Measurements from ENCODE around the gene PRDM16. TPM values are rescaled to one million over a fixed set of nuclear protein-coding genes. Genes with fewer than 3 reads are reported as not detected.

Gene PRDM16
- total RNA-seq, 2 experiments from 2014 or later = 0.18 to 0.21 TPM

DNA sequence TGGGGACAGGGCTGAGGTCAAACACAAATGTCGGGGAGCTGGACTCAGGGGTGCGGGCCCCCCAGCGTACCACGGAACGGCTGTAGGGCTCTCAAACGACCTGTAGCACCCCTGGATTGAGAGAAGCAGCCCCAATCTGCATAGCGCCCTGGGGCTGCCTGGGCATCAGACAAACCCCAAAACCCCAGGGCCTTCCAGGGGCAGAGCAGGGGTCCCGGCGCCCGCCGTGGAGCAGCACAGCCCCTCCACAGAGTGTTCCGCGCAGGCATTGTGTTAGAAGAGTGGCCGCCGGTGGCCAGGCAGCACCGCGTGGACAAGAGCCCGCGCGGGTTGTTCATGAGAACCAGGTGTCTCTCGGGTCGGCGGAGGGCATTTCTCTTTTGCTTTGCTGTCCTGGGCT lies 321.3 kb downstream of the PRDM16 start:
- ChIA-PET CTCF (no interaction called here), POLR2A (no interaction called here)
- Mint-ChIP-seq H3K4me1 (ENCODE audit: low read depth) (no peaks in the 10 kb centered on the region), H3K4me3 (no peak overlapping the region), H3K27ac (no peak overlapping the region), H3K9me3 (ENCODE audit: insufficient read depth) (no peaks in the 10 kb centered on the region), H3K27me3 (ENCODE audit: low read depth) (peaks cover 17% of the 10 kb centered on the region), H3K36me3 (ENCODE audit: low read depth) (no peaks in the 10 kb centered on the region)
- no peak for DNase-seq
- no peak for ATAC-seq

GRCh38 chr1:3391711-3392110 lies 322.7 kb downstream of the PRDM16 start:
- ChIA-PET CTCF (no interaction called here), POLR2A (no interaction called here)
- Mint-ChIP-seq H3K27me3 (ENCODE audit: low read depth) (peaks cover 17% of the 10 kb centered on the region), H3K4me3 (no peak overlapping the region), H3K27ac (no peak overlapping the region), H3K9me3 (ENCODE audit: insufficient read depth) (no peaks in the 10 kb centered on the region), H3K4me1 (ENCODE audit: low read depth) (no peaks in the 10 kb centered on the region), H3K36me3 (ENCODE audit: low read depth) (no peaks in the 10 kb centered on the region)
- DNase-seq (no peak), ATAC-seq (no peak)

- ChIA-PET POLR2A (no interaction called here), CTCF (no interaction called here)
- H3K36me3 Mint-ChIP-seq (ENCODE audit: low read depth) = no peaks in the 10 kb centered on the region
- ATAC-seq (no peak), DNase-seq (no peak)
- no peaks in the 10 kb centered on the region for H3K4me1 Mint-ChIP-seq (ENCODE audit: low read depth)
- no peak overlapping the region for H3K4me3 Mint-ChIP-seq
- no peaks in the 10 kb centered on the region for H3K9me3 Mint-ChIP-seq (ENCODE audit: insufficient read depth)
- peaks cover 17% of the 10 kb centered on the region for H3K27me3 Mint-ChIP-seq (ENCODE audit: low read depth)
- H3K27ac Mint-ChIP-seq = no peak overlapping the region
Measured at GRCh38 chr1:3393024-3393986, 324.3 kb downstream of the PRDM16 start.

DNA sequence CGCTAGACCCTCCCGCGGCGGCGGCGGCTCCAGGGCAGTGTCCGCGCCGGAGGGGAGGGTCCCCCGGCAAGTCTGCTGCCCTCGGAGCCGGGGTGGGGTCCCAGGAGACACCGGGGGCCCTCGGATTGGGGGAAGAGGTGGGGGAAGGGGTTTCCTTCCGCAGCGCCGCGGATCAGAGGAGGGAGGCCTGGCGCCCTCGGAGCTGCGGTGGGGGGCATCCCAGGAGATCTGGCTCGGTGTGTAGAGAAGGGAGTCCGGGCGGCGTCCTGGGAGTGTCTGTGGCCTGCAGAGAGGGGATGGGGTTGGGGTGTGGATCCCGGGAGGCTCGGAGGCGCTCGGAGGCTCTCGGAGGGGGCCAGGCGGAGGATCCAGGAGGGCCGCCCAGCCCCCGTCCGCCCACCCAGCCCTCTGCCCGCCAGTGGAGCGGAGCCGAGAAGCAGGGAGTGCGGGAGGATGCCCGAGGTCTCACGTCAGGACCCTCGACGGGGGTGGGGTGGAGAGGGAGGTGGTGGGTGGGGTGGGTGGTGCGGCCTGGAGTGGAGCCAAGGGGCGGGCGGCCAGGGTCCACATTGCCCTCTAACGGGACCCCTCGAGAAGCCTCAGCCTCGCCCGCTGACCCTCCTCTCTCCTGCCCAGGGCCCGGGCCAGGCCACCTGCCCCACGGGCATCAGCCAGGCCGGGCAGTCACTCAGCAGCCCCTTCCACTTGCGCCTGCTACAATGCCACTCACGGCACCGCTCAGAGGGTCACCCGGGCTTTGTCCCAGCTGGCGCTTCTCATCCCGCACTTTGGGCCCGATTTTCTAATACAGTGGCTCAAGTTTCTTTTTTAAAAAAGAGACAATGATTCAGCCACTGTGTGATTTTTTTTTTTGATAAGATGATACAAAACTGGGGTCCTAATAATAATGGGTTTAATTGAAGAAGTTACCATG lies 325.3 kb downstream of the PRDM16 start:
- ChIA-PET POLR2A (no interaction called here), CTCF (no interaction called here)
- DNase-seq (no peak), ATAC-seq (no peak)
- no peak overlapping the region for H3K4me3 Mint-ChIP-seq
- peaks cover 17% of the 10 kb centered on the region for H3K27me3 Mint-ChIP-seq (ENCODE audit: low read depth)
- no peaks in the 10 kb centered on the region for H3K9me3 Mint-ChIP-seq (ENCODE audit: insufficient read depth)
- H3K36me3 Mint-ChIP-seq (ENCODE audit: low read depth) = no peaks in the 10 kb centered on the region
- no peak overlapping the region for H3K27ac Mint-ChIP-seq
- H3K4me1 Mint-ChIP-seq (ENCODE audit: low read depth) = no peaks in the 10 kb centered on the region

DNA sequence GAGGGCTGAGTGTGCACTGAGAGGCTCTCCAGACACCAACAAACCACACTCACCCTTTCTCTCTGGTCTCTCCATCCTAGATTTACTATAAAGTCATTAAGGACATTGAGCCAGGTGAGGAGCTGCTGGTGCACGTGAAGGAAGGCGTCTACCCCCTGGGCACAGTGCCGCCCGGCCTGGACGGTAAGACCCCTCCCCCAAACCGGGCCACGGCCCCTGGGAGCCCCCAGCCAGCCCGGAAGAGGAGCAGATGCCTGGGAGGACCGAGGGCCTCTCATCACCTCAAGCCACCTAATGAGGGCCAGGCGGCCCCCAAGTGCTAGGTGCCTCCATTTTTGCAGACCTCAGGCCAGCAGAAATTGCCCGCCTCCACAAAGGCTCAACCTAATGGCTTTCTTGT lies 327.4 kb downstream of the PRDM16 start:
- H3K27ac Mint-ChIP-seq = no peak overlapping the region
- ChIA-PET POLR2A (no interaction called here), CTCF (no interaction called here)
- no peaks in the 10 kb centered on the region for H3K36me3 Mint-ChIP-seq (ENCODE audit: low read depth)
- no peak for DNase-seq
- no peak for ATAC-seq
- no peaks in the 10 kb centered on the region for H3K9me3 Mint-ChIP-seq (ENCODE audit: insufficient read depth)
- peaks cover 17% of the 10 kb centered on the region for H3K27me3 Mint-ChIP-seq (ENCODE audit: low read depth)
- no peaks in the 10 kb centered on the region for H3K4me1 Mint-ChIP-seq (ENCODE audit: low read depth)
- H3K4me3 Mint-ChIP-seq = no peak overlapping the region

DNA sequence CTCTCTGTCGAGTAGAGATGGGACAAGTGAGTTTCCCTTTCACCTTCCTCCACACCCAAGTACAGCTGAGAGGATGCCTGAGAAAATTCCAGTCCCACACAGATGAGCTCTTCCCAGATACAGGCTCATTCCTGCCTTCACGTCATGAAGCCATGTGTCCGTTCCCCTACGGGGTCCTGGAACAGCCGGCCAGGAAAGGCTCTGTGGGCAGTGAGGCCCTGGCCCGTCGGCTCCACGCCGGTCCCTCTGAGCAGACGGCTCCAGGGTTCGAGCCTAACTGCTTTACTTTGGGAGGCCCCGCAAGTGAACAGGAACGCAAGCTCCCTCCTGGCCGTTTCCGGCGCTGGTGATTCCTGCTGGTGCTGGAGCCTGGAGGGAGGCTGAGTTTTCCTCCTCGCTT lies 328.3 kb downstream of the PRDM16 start:
- ChIA-PET POLR2A (no interaction called here), CTCF (no interaction called here)
- Mint-ChIP-seq H3K4me3 (no peak overlapping the region), H3K36me3 (ENCODE audit: low read depth) (no peaks in the 10 kb centered on the region), H3K4me1 (ENCODE audit: low read depth) (no peaks in the 10 kb centered on the region), H3K9me3 (ENCODE audit: insufficient read depth) (no peaks in the 10 kb centered on the region), H3K27ac (no peak overlapping the region), H3K27me3 (ENCODE audit: low read depth) (peaks cover 17% of the 10 kb centered on the region)
- DNase-seq (no peak), ATAC-seq (no peak)

DNA sequence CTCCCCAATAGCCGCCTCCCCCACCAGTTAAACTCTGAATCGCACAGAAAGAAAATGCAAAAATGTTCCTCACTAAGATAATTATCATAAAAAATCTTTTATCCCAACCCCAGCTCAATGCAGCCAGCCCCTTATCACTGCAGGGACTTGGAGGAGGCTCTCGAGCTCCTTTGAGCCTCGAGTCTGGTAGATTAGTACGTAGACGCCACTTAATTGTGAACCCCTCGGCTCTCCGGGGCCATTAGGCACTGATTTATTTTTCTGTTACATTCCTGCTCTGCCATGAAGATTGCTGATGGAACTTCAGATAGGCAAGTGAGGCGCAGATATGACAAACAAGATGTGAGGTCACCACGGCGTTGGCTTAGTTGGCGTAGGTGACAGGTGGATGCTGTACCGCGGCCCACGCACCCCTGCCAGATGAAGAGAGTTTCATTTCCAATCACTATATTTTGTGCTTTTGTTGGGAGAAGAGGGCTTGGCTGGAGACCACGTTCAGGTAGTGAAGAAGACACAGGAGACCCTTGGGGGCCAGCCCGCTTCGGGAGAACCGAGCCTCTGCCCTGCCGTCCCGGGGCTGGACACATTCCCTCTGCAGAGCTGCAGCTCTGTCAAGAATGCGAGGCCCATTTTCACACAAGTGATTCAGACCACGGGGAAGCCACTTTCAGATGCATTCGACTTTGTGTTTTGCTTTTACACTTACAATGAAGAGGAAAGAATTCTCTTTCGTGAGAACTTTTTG lies 329.6 kb downstream of the PRDM16 start:
- no peak overlapping the region for H3K27ac Mint-ChIP-seq
- no peak for ATAC-seq
- CTCF ChIA-PET = no interaction called here
- DNase-seq = no peak
- H3K27me3 Mint-ChIP-seq (ENCODE audit: low read depth) = peaks cover 4% of the 10 kb centered on the region
- POLR2A ChIA-PET = no interaction called here
- no peaks in the 10 kb centered on the region for H3K9me3 Mint-ChIP-seq (ENCODE audit: insufficient read depth)
- no peaks in the 10 kb centered on the region for H3K4me1 Mint-ChIP-seq (ENCODE audit: low read depth)
- no peak overlapping the region for H3K4me3 Mint-ChIP-seq
- no peaks in the 10 kb centered on the region for H3K36me3 Mint-ChIP-seq (ENCODE audit: low read depth)

DNA sequence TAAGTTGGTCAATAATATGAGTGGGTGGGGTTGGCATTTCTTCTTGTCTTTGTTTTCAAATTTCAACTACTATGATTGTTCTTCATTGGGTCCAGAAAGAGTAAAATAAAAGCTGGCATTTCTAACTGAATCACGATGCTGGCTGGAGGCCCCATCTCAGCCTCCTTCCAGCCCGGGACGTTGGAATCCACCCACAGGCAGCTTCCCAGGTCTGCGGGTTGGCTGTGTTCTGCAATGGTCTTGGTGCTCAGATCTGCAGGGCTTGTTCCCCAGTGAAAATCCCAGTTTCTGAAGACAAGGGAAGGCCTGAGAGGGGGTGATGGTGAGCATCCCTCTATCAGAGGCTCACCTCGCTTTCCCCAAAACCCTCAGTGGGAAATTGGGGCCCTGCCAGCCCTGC lies 330.7 kb downstream of the PRDM16 start:
- CTCF ChIA-PET = no interaction called here
- Mint-ChIP-seq H3K4me3 (no peak overlapping the region), H3K27me3 (ENCODE audit: low read depth) (peaks cover 3% of the 10 kb centered on the region), H3K9me3 (ENCODE audit: insufficient read depth) (no peaks in the 10 kb centered on the region), H3K4me1 (ENCODE audit: low read depth) (no peaks in the 10 kb centered on the region), H3K27ac (no peak overlapping the region), H3K36me3 (ENCODE audit: low read depth) (no peaks in the 10 kb centered on the region)
- ATAC-seq = no peak
- POLR2A ChIA-PET = no interaction called here
- DNase-seq = no peak

- Mint-ChIP-seq H3K4me1 (ENCODE audit: low read depth) (no peaks in the 10 kb centered on the region), H3K4me3 (no peak overlapping the region), H3K27me3 (ENCODE audit: low read depth) (no peaks in the 10 kb centered on the region), H3K27ac (no peak overlapping the region), H3K36me3 (ENCODE audit: low read depth) (no peaks in the 10 kb centered on the region), H3K9me3 (ENCODE audit: insufficient read depth) (no peaks in the 10 kb centered on the region)
- CTCF ChIA-PET = no interaction called here
- DNase-seq (no peak), ATAC-seq (no peak)
- POLR2A ChIA-PET = no interaction called here
Measured at GRCh38 chr1:3401585-3402257, 332.7 kb downstream of the PRDM16 start.

DNA sequence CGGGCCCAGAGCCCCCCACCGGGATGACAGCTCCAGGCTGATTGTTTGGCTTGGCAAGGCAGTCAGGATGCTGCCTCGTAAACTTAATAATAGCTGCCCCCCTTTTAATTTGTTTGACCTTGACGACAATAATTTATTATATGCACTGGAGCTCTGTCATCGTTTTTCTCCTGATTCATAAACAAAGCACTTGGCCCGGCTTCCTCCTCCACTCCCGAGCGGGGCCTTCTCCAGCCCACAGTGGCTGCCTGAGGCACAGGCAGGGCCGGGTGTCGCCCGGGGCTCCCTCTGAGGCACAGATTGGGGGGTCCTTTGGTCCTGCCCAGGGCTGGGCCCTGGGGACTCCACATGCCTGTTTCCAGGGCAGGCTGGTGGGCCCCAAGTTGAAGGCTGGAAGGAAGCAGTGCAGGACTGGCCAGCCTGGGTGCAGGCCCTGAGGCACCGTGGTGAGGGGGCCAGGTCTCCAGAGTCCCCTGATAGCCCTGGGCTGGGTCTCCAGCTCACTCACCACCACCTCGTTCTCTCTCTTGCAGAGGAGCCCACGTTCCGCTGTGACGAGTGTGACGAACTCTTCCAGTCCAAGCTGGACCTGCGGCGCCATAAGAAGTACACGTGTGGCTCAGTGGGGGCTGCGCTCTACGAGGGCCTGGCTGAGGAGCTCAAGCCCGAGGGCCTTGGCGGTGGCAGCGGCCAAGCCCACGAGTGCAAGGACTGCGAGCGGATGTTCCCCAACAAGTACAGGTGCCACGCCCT lies 333.4 kb downstream of the PRDM16 start:
- no peaks in the 10 kb centered on the region for H3K9me3 Mint-ChIP-seq (ENCODE audit: insufficient read depth)
- ATAC-seq (no peak), DNase-seq (no peak)
- H3K27ac Mint-ChIP-seq = no peak overlapping the region
- H3K36me3 Mint-ChIP-seq (ENCODE audit: low read depth) = no peaks in the 10 kb centered on the region
- no peak overlapping the region for H3K4me3 Mint-ChIP-seq
- ChIA-PET POLR2A (no interaction called here), CTCF (no interaction called here)
- H3K4me1 Mint-ChIP-seq (ENCODE audit: low read depth) = no peaks in the 10 kb centered on the region
- no peaks in the 10 kb centered on the region for H3K27me3 Mint-ChIP-seq (ENCODE audit: low read depth)

DNA sequence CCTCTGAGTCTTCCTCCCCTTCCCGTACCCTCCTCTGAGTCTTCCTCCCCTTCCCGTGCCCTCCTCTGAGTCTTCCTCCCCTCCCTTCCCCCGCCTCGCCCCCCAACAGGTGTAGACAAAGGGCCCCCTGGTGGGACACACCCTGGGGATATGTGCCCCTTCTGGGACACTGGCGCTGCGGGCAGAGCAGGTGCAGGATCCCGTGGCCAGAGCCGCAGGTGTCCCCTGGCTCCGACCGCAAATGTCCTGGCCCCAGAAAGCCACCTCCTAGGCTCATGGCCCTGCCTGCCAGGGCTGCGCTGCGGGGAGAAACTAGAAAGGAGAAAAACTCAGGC lies 334.0 kb downstream of the PRDM16 start:
- no peaks in the 10 kb centered on the region for H3K9me3 Mint-ChIP-seq (ENCODE audit: insufficient read depth)
- H3K27me3 Mint-ChIP-seq (ENCODE audit: low read depth) = no peaks in the 10 kb centered on the region
- no peaks in the 10 kb centered on the region for H3K4me1 Mint-ChIP-seq (ENCODE audit: low read depth)
- H3K36me3 Mint-ChIP-seq (ENCODE audit: low read depth) = no peaks in the 10 kb centered on the region
- H3K4me3 Mint-ChIP-seq = no peak overlapping the region
- POLR2A ChIA-PET = no interaction called here
- CTCF ChIA-PET = no interaction called here
- ATAC-seq (no peak), DNase-seq (no peak)
- H3K27ac Mint-ChIP-seq = no peak overlapping the region

Measured in activated CD8-positive, alpha-beta T cell treated with anti-CD3 and anti-CD28 coated beads, Interleukin-2, amount 10 ng/mL, durations not matched to agents 7 days and 5 days (primary cell).